ENCODE results near the gene PLA2G6. TPM values are rescaled to one million over a fixed set of nuclear protein-coding genes. Genes with fewer than 3 reads are reported as not detected.
A peak's percentile ranks its signal among the peaks of the same experiment; 100 is the strongest.

The PLA2G6 gene
- total RNA-seq, 6 experiments from 2014 or later: 8.1 to 32.9 (median 19.8) TPM

- intact Hi-C loops (cut with DNase I): no loop called here
- no peak for TF ChIP-seq CTCF (IDR thresholded peaks at IDR 0.05)
- TF ChIP-seq POLR2A (IDR thresholded peaks at IDR 0.05): no peak
- Histone ChIP-seq H3K4me3 (no peak overlapping the region), H3K9me3 (no peaks in the 10 kb centered on the region), H3K36me3 (no peaks in the 10 kb centered on the region), H3K27ac (no peak overlapping the region), H3K4me1 (peaks cover 0 to 63% (median 26%) of the 10 kb centered on the region in 4 donors), H3K27me3 (no peaks in the 10 kb centered on the region)
- no peak for ATAC-seq
- no peak for DNase-seq
- 63% methylated on average over 3 of the region's 3 CpGs for WGBS (ENCODE audit: insufficient coverage, low coverage, low lambda C conversion rate, missing lambda C conversion rate)
Observed at GRCh38 chr22:38189104-38189503, 7.5 kb upstream of the PLA2G6 start.

GRCh38 chr22:38187413-38188212 lies 6.0 kb upstream of the PLA2G6 start:
- H3K4me1 ChIP-seq: peaks cover 0 to 49% (median 20%) of the 10 kb centered on the region in 4 donors
- intact Hi-C loops (cut with DNase I): no loop called here
- H3K9me3 ChIP-seq: no peaks in the 10 kb centered on the region
- DNase-seq (peak in 1 of 3 donors; percentile 81), ATAC-seq (peak; percentile 69 to 82 (median 78))
- H3K27ac ChIP-seq: peak overlapping the region; percentile 82 to 97 (median 87)
- H3K4me3 ChIP-seq: no peak overlapping the region
- H3K36me3 ChIP-seq: no peaks in the 10 kb centered on the region
- TF ChIP-seq POLR2A (IDR thresholded peaks at IDR 0.05) (no peak), CTCF (IDR thresholded peaks at IDR 0.05) (no peak)
- WGBS (ENCODE audit: insufficient coverage, low coverage, low lambda C conversion rate, missing lambda C conversion rate): 32% methylated on average over 10 of the region's 10 CpGs
- H3K27me3 ChIP-seq: no peaks in the 10 kb centered on the region

- Histone ChIP-seq H3K27me3 (no peaks in the 10 kb centered on the region), H3K27ac (peak overlapping the region; percentile 39 to 97 (median 82)), H3K4me1 (peaks cover 0 to 41% (median 15%) of the 10 kb centered on the region in 4 donors), H3K9me3 (no peaks in the 10 kb centered on the region), H3K4me3 (no peak overlapping the region), H3K36me3 (no peaks in the 10 kb centered on the region)
- DNase-seq (no peak), ATAC-seq (no peak)
- TF ChIP-seq CTCF (IDR thresholded peaks at IDR 0.05): no peak
- no peak for TF ChIP-seq POLR2A (IDR thresholded peaks at IDR 0.05)
- intact Hi-C loops (cut with DNase I): no loop called here
- 52% methylated on average over 4 of the region's 5 CpGs for WGBS (ENCODE audit: insufficient coverage, low coverage, low lambda C conversion rate, missing lambda C conversion rate)
Observed at GRCh38 chr22:38186429-38186828, 4.8 kb upstream of the PLA2G6 start.

- DNase-seq (no peak), ATAC-seq (no peak)
- intact Hi-C loops (cut with DNase I): no loop called here
- H3K36me3 ChIP-seq: no peaks in the 10 kb centered on the region
- H3K27ac ChIP-seq: no peak overlapping the region
- no peaks in the 10 kb centered on the region for H3K27me3 ChIP-seq
- no peak overlapping the region for H3K4me3 ChIP-seq
- H3K9me3 ChIP-seq: no peaks in the 10 kb centered on the region
- TF ChIP-seq CTCF (IDR thresholded peaks at IDR 0.05): no peak
- TF ChIP-seq POLR2A (IDR thresholded peaks at IDR 0.05): no peak
- H3K4me1 ChIP-seq: peaks cover 0 to 41% (median 11%) of the 10 kb centered on the region in 4 donors
- WGBS (ENCODE audit: insufficient coverage, low coverage, low lambda C conversion rate, missing lambda C conversion rate): 89% methylated on average over 5 of the region's 7 CpGs
Observed at GRCh38 chr22:38184788-38185187, 3.2 kb upstream of the PLA2G6 start.
